Breast epithelium (tissue), 3 donors: ENCODE measurements around the gene SYMPK.

Experiments used
- CTCF ChIP-seq, 3 donors: fragments of 450-650 bp; IDR thresholded peaks; one replicate each; pipeline ENCODE4 v1.5.1; 2016 to 2017; ENCODE audit warnings: antibody characterized with exemption in 3 of 3, mild to moderate bottlenecking in 3 of 3, moderate library complexity in 3 of 3
- POLR2AphosphoS5 ChIP-seq, 3 donors: sonication (generic); formaldehyde crosslinking; IDR thresholded peaks; one replicate each; pipeline ENCODE4 v1.6.1; 2017; ENCODE audit warnings: antibody characterized with exemption in 3 of 3

- TF ChIP-seq CTCF (IDR thresholded peaks at IDR 0.05) (no peak), POLR2AphosphoS5 (IDR thresholded peaks at IDR 0.05) (no peak)
Measured at GRCh38 chr19:45870798-45871197, 7.9 kb upstream of the SYMPK start.
